GM12891 (cell line): Measurements from ENCODE around the gene CALY.

Source experiments
- POLR2A ChIP-seq: IDR thresholded peaks from 2 replicates; pipeline ENCODE4 v1.6.1; 2011; ENCODE audit warnings: low read depth, low read length, control low read depth
- POLR2AphosphoS5 ChIP-seq: IDR thresholded peaks from 2 replicates; pipeline ENCODE4 v1.6.1; 2011; ENCODE audit warnings: low read depth, low read length, control low read depth
- TAF1 ChIP-seq: IDR thresholded peaks from 2 replicates; pipeline ENCODE4 v1.6.1; 2011; ENCODE audit warnings: low read depth, low read length, control low read depth

GRCh38 chr10:133325440-133326222, 11.1 kb downstream of the CALY start:
- TF ChIP-seq POLR2A, result no peak
- TF ChIP-seq TAF1, result no peak
- TF ChIP-seq POLR2AphosphoS5, result no peak
